ENCODE data around the gene PLEKHA7.

The PLEKHA7 gene

DNA sequence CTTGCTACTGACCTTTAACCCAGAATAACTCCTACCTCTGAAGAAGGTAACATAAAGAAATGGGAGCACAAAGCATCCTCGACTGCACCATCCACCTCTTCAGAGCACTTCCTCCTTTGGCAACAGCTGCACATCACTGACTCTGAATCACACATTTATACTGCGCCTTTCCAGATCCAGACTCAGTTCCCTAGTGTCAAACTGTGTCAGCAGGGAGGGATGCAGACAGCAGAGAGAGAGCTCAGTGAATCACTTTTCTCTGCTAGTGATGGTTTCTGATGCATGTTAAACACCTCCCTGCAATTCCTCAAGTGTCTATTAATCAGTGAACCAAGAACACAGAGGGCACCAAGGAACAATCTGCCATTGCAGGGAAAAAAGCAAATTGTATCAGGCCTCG lies 118.9 kb downstream of the PLEKHA7 start:
- no peak overlapping the region for H3K9ac ChIP-seq (ENCODE audit: low read length)
- no peak overlapping the region for H3K4ac ChIP-seq (ENCODE audit: low read depth in 1 of 2, low read length in 2 of 2)
- no peak overlapping the region for H2BK15ac ChIP-seq (ENCODE audit: low read depth, poor library complexity, severe bottlenecking)
- no peak overlapping the region for H4K8ac ChIP-seq (ENCODE audit: low read length)
- H2BK120ac ChIP-seq (ENCODE audit: low read depth, low read length) = no peak overlapping the region
- no peak overlapping the region for H3K23ac ChIP-seq (ENCODE audit: low read length in 2 of 2)
- peak overlapping the region; percentile 73 for H3K27ac ChIP-seq (ENCODE audit: low read length, poor library complexity, severe bottlenecking)
- peaks cover 4% of the 10 kb centered on the region for H3K79me1 ChIP-seq (replicated peaks; ENCODE audit: low read length, poor library complexity, severe bottlenecking)
- H3K4me2 ChIP-seq (ENCODE audit: low read length, poor library complexity, severe bottlenecking) = no peak overlapping the region
- H2BK12ac ChIP-seq (ENCODE audit: low read length in 2 of 2) = no peak overlapping the region
- no peak overlapping the region for H3K14ac ChIP-seq (ENCODE audit: low read length in 2 of 2)
- no peak overlapping the region for H2AK5ac ChIP-seq (ENCODE audit: low read length, severe bottlenecking)
- DNase-seq = no peak
- H3K18ac ChIP-seq (ENCODE audit: low read depth in 1 of 2, low read length in 2 of 2) = no peak overlapping the region
- peaks cover 6% of the 10 kb centered on the region for H3K4me1 ChIP-seq (ENCODE audit: control insufficient read depth, insufficient read depth, low read depth, low read length)
- no peak overlapping the region for H3K4me3 ChIP-seq (ENCODE audit: insufficient read depth in 1 of 2, low read depth in 1 of 2, low read length in 2 of 2)
- no peak overlapping the region for H2AFZ ChIP-seq (ENCODE audit: low read depth, low read length)
- H4K91ac ChIP-seq (ENCODE audit: low read length) = no peak overlapping the region
- WGBS = 60% methylated on average over 3 of the region's 3 CpGs
- no peaks in the 10 kb centered on the region for H3K36me3 ChIP-seq (ENCODE audit: control insufficient read depth in 1 of 2, insufficient read depth in 2 of 2, low read depth in 1 of 2, low read length in 2 of 2)
- H2BK5ac ChIP-seq (ENCODE audit: low read depth, low read length, poor library complexity, severe bottlenecking) = no peak overlapping the region
- H3K9me3 ChIP-seq (ENCODE audit: control insufficient read depth, low read length) = no peaks in the 10 kb centered on the region
- peaks cover 0 to 5% of the 10 kb centered on the region in 2 experiments for H3K27me3 ChIP-seq (ENCODE audit: control insufficient read depth in 1 of 2, insufficient read depth in 1 of 2, low read length in 2 of 2)

DNA sequence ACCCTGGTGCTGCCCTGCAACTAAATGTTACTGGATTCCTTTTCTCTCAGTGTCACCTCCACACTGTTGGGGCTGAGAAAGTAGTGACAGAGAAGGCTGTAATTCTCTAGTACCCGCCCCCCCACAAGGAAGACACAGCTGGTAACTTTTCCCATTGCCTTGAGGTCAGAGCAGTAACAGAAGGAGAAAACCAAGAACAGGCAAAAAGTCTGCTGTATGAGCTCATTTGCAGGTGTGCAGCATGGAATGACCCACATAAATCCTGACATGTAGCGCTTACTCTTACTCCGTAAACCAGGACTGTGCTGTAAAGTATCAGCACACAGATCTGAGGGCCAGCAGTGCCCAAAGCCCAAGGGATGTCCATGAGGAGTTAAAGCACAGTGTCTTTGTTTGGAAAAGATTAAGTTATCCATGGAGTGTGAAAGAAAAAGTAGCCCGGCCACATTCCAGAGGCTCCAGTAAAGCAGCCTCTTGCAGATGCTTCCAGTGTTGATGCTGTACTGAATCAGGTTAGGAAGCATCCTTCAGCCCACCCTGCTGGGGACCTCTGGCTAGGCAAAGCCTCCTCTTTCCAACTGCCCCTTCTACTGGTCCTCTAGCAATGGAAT lies 120.7 kb downstream of the PLEKHA7 start:
- no peak overlapping the region for H2BK120ac ChIP-seq (ENCODE audit: low read depth, low read length)
- peaks cover 0 to 5% of the 10 kb centered on the region in 2 experiments for H3K27me3 ChIP-seq (ENCODE audit: control insufficient read depth in 1 of 2, insufficient read depth in 1 of 2, low read length in 2 of 2)
- no peak overlapping the region for H3K27ac ChIP-seq (ENCODE audit: low read length, poor library complexity, severe bottlenecking)
- no peak overlapping the region for H2AFZ ChIP-seq (ENCODE audit: low read depth, low read length)
- no peak overlapping the region for H4K8ac ChIP-seq (ENCODE audit: low read length)
- H2BK15ac ChIP-seq (ENCODE audit: low read depth, poor library complexity, severe bottlenecking) = no peak overlapping the region
- no peak overlapping the region for H4K91ac ChIP-seq (ENCODE audit: low read length)
- no peak overlapping the region for H2AK5ac ChIP-seq (ENCODE audit: low read length, severe bottlenecking)
- DNase-seq = no peak
- peaks cover 6% of the 10 kb centered on the region for H3K4me1 ChIP-seq (ENCODE audit: control insufficient read depth, insufficient read depth, low read depth, low read length)
- no peak overlapping the region for H2BK5ac ChIP-seq (ENCODE audit: low read depth, low read length, poor library complexity, severe bottlenecking)
- no peaks in the 10 kb centered on the region for H3K9me3 ChIP-seq (ENCODE audit: control insufficient read depth, low read length)
- H3K79me1 ChIP-seq (replicated peaks; ENCODE audit: low read length, poor library complexity, severe bottlenecking) = peaks cover 4% of the 10 kb centered on the region
- H3K23ac ChIP-seq (ENCODE audit: low read length in 2 of 2) = no peak overlapping the region
- no peak overlapping the region for H3K14ac ChIP-seq (ENCODE audit: low read length in 2 of 2)
- H3K18ac ChIP-seq (ENCODE audit: low read depth in 1 of 2, low read length in 2 of 2) = no peak overlapping the region
- no peak overlapping the region for H2BK12ac ChIP-seq (ENCODE audit: low read length in 2 of 2)
- no peak overlapping the region for H3K4ac ChIP-seq (ENCODE audit: low read depth in 1 of 2, low read length in 2 of 2)
- no peak overlapping the region for H3K4me3 ChIP-seq (ENCODE audit: insufficient read depth in 1 of 2, low read depth in 1 of 2, low read length in 2 of 2)
- WGBS = 64% methylated on average over 4 of the region's 4 CpGs
- H3K9ac ChIP-seq (ENCODE audit: low read length) = no peak overlapping the region
- H3K4me2 ChIP-seq (ENCODE audit: low read length, poor library complexity, severe bottlenecking) = no peak overlapping the region
- H3K36me3 ChIP-seq (ENCODE audit: control insufficient read depth in 1 of 2, insufficient read depth in 2 of 2, low read depth in 1 of 2, low read length in 2 of 2) = no peaks in the 10 kb centered on the region

DNA sequence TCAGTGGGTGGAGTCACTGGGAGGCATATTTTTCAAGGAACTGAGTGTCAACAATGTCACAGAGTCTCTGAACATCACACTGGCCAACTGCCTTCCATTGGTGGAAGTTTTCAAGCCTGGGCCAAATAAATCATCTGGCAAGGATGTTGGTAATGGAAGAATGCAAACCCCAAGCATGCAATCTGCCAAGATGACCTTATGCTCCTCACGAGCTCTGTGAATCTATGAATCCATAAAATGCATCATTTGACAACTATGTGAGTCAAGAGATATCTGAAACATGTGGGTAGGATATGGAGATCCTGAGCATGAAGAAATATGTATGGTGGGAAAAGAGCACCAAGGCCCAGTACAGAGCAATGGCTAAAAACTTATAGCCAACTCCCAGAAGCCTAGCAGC lies 122.2 kb downstream of the PLEKHA7 start:
- H2BK12ac ChIP-seq (ENCODE audit: low read length in 2 of 2) = no peak overlapping the region
- peaks cover 0 to 5% of the 10 kb centered on the region in 2 experiments for H3K27me3 ChIP-seq (ENCODE audit: control insufficient read depth in 1 of 2, insufficient read depth in 1 of 2, low read length in 2 of 2)
- no peak overlapping the region for H2BK5ac ChIP-seq (ENCODE audit: low read depth, low read length, poor library complexity, severe bottlenecking)
- no peaks in the 10 kb centered on the region for H3K9me3 ChIP-seq (ENCODE audit: control insufficient read depth, low read length)
- H3K27ac ChIP-seq (ENCODE audit: low read length, poor library complexity, severe bottlenecking) = no peak overlapping the region
- H3K18ac ChIP-seq (ENCODE audit: low read depth in 1 of 2, low read length in 2 of 2) = no peak overlapping the region
- no peak overlapping the region for H4K91ac ChIP-seq (ENCODE audit: low read length)
- no peak overlapping the region for H3K4me3 ChIP-seq (ENCODE audit: insufficient read depth in 1 of 2, low read depth in 1 of 2, low read length in 2 of 2)
- H3K36me3 ChIP-seq (ENCODE audit: control insufficient read depth in 1 of 2, insufficient read depth in 2 of 2, low read depth in 1 of 2, low read length in 2 of 2) = no peaks in the 10 kb centered on the region
- DNase-seq = peak; percentile 26
- H3K23ac ChIP-seq (ENCODE audit: low read length in 2 of 2) = no peak overlapping the region
- H3K4ac ChIP-seq (ENCODE audit: low read depth in 1 of 2, low read length in 2 of 2) = no peak overlapping the region
- no peak overlapping the region for H3K9ac ChIP-seq (ENCODE audit: low read length)
- H4K8ac ChIP-seq (ENCODE audit: low read length) = no peak overlapping the region
- H3K4me1 ChIP-seq (ENCODE audit: control insufficient read depth, insufficient read depth, low read depth, low read length) = peaks cover 3% of the 10 kb centered on the region
- no peak overlapping the region for H2BK120ac ChIP-seq (ENCODE audit: low read depth, low read length)
- no peak overlapping the region for H2AFZ ChIP-seq (ENCODE audit: low read depth, low read length)
- peaks cover 2% of the 10 kb centered on the region for H3K79me1 ChIP-seq (replicated peaks; ENCODE audit: low read length, poor library complexity, severe bottlenecking)
- H3K14ac ChIP-seq (ENCODE audit: low read length in 2 of 2) = no peak overlapping the region
- H3K4me2 ChIP-seq (ENCODE audit: low read length, poor library complexity, severe bottlenecking) = no peak overlapping the region
- no peak overlapping the region for H2BK15ac ChIP-seq (ENCODE audit: low read depth, poor library complexity, severe bottlenecking)
- WGBS = no CpG with 5 or more reads among the region's 1 CpG
- H2AK5ac ChIP-seq (ENCODE audit: low read length, severe bottlenecking) = peak overlapping the region; percentile 19

DNA sequence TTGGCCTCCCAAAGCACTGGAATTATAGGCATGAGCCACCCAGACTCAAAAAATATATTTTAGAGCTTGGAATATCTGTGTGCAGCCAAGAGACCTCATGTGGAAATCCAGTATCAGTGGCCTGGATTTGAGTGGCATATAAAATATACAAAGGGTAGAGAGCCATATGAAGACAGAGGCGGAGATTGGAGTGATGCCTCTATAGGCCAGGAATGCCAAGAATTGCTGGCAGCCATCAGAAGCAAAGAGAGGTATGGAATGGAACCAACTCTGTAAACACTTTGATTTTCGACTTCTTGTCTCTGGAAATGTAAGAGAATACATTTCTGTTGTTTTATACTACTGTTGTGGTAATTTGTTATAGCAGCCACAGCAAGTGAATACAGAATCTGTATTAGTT lies 123.0 kb downstream of the PLEKHA7 start:
- Histone ChIP-seq H3K4me2 (ENCODE audit: low read length, poor library complexity, severe bottlenecking) (no peak overlapping the region), H2AK5ac (ENCODE audit: low read length, severe bottlenecking) (no peak overlapping the region), H3K36me3 (ENCODE audit: control insufficient read depth in 1 of 2, insufficient read depth in 2 of 2, low read depth in 1 of 2, low read length in 2 of 2) (no peaks in the 10 kb centered on the region), H3K4ac (ENCODE audit: low read depth in 1 of 2, low read length in 2 of 2) (no peak overlapping the region), H2BK5ac (ENCODE audit: low read depth, low read length, poor library complexity, severe bottlenecking) (no peak overlapping the region), H2BK15ac (ENCODE audit: low read depth, poor library complexity, severe bottlenecking) (no peak overlapping the region), H3K79me1 (replicated peaks; ENCODE audit: low read length, poor library complexity, severe bottlenecking) (peaks cover 2% of the 10 kb centered on the region), H4K8ac (ENCODE audit: low read length) (no peak overlapping the region), H3K9me3 (ENCODE audit: control insufficient read depth, low read length) (no peaks in the 10 kb centered on the region), H2BK120ac (ENCODE audit: low read depth, low read length) (no peak overlapping the region), H3K27me3 (ENCODE audit: control insufficient read depth in 1 of 2, insufficient read depth in 1 of 2, low read length in 2 of 2) (no peaks in the 10 kb centered on the region), H4K91ac (ENCODE audit: low read length) (no peak overlapping the region), H3K4me1 (ENCODE audit: control insufficient read depth, insufficient read depth, low read depth, low read length) (peaks cover 3% of the 10 kb centered on the region), H3K9ac (ENCODE audit: low read length) (no peak overlapping the region), H2AFZ (ENCODE audit: low read depth, low read length) (no peak overlapping the region), H3K14ac (ENCODE audit: low read length in 2 of 2) (no peak overlapping the region), H2BK12ac (ENCODE audit: low read length in 2 of 2) (no peak overlapping the region), H3K4me3 (ENCODE audit: insufficient read depth in 1 of 2, low read depth in 1 of 2, low read length in 2 of 2) (no peak overlapping the region), H3K23ac (ENCODE audit: low read length in 2 of 2) (no peak overlapping the region), H3K27ac (ENCODE audit: low read length, poor library complexity, severe bottlenecking) (no peak overlapping the region), H3K18ac (ENCODE audit: low read depth in 1 of 2, low read length in 2 of 2) (no peak overlapping the region)
- 84% methylated on average over 1 of the region's 2 CpGs for WGBS
- DNase-seq = no peak
